Vagina (tissue), 2 donors: ENCODE measurements around the gene EMSY. TPM values are rescaled to one million over a fixed set of nuclear protein-coding genes. Genes with fewer than 3 reads are reported as not detected.

Experiments
- DNase-seq, 2 donors: peaks; one replicate each; pipeline ENCODE4 v3.0.0-alpha.2; 2017; ENCODE audit errors: extremely low spot score in 2 of 2
- H3K27ac ChIP-seq: fragments of 200-600 bp; sonication (generic); one replicate; pipeline ENCODE4 v1.5.1; 2019
- H3K27me3 ChIP-seq: fragments of 200-600 bp; sonication (generic); one replicate; pipeline ENCODE4 v1.5.1; 2019
- H3K36me3 ChIP-seq, 2 donors: fragments of 200-600 bp; sonication (generic); one replicate each; pipeline ENCODE4 v1.5.1; 2017 to 2019
- H3K4me1 ChIP-seq: fragments of 200-600 bp; sonication (generic); one replicate; pipeline ENCODE4 v1.5.1; 2019
- H3K4me3 ChIP-seq, 2 donors: fragments of 200-600 bp; sonication (generic); 1 replicate in 1 of 2; 2 replicates in 1 of 2; pipeline ENCODE4 v1.5.1; 2016 to 2019
- H3K9me3 ChIP-seq: fragments of 200-600 bp; sonication (generic); one replicate; pipeline ENCODE4 v1.5.1; 2019
- POLR2A ChIP-seq, 2 donors: fragments of 450-650 bp; IDR thresholded peaks; one replicate each; pipeline ENCODE4 v1.6.1; 2017; ENCODE audit warnings: antibody characterized with exemption in 2 of 2, mild to moderate bottlenecking in 2 of 2, moderate library complexity in 2 of 2
- POLR2AphosphoS5 ChIP-seq, 2 donors: sonication (generic); formaldehyde crosslinking; IDR thresholded peaks; one replicate each; pipeline ENCODE4 v1.9.0; 2017; ENCODE audit warnings: antibody characterized with exemption in 2 of 2, mild to moderate bottlenecking in 2 of 2, low read depth in 1 of 2; ENCODE audit not compliant: insufficient read depth in 1 of 2
- intact Hi-C: fragments of 100-400 bp; cut with DNase I; formaldehyde crosslinking; loops from one replicate; pipeline ENCODE4 v1.15.1; 2023
- total RNA-seq: library from RNA; depleted of rRNA; stranded (reverse); fragments of >200 nt; gene quantifications from one replicate; pipeline ENCODE4 v1.2.3, GENCODE V29; 2016
- TF ChIP-seq, protein P1 (sequence below), 3 experiments: fragments of 450-650 bp in 2 of 3; fragments of 200-600 bp in 1 of 3; sonication (generic) in 1 of 3; IDR thresholded peaks; one replicate each; pipeline ENCODE4 v1.5.1; 2017 to 2019; ENCODE audit warnings: antibody characterized with exemption in 3 of 3, mild to moderate bottlenecking in 2 of 3, moderate library complexity in 2 of 3

Gene EMSY
- total RNA-seq, 1 donor from 2014 or later = 31.2 TPM

DNA sequence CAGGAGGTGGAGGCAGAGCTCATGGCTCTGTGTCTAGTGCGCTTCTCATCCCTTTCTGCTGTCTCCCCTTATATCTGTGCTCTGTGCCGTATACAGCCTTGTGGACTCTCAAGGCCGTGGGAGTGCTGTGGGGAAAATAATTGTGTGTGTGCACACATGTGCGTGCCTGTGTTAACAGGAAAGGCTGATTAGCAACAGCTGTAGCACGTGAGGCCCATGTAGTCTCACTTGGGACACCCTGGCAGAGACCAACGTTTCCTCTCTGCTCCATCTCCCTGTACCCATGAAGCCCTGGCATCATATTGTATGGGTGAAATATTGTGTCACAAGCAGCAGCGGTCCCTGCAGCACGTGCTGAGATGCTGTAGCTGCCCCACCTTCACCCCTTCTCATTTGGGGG, 116.4 kb downstream of the EMSY start:
- Histone ChIP-seq H3K27ac (no peak overlapping the region), H3K27me3 (no peaks in the 10 kb centered on the region), H3K36me3 (no peaks in the 10 kb centered on the region), H3K4me1 (no peaks in the 10 kb centered on the region), H3K9me3 (no peaks in the 10 kb centered on the region), H3K4me3 (no peak overlapping the region)
- no peak for TF ChIP-seq POLR2AphosphoS5 (IDR thresholded peaks at IDR 0.05; ENCODE audit: insufficient read depth in 1 of 2, low read depth in 1 of 2)
- TF ChIP-seq, protein P1, sequence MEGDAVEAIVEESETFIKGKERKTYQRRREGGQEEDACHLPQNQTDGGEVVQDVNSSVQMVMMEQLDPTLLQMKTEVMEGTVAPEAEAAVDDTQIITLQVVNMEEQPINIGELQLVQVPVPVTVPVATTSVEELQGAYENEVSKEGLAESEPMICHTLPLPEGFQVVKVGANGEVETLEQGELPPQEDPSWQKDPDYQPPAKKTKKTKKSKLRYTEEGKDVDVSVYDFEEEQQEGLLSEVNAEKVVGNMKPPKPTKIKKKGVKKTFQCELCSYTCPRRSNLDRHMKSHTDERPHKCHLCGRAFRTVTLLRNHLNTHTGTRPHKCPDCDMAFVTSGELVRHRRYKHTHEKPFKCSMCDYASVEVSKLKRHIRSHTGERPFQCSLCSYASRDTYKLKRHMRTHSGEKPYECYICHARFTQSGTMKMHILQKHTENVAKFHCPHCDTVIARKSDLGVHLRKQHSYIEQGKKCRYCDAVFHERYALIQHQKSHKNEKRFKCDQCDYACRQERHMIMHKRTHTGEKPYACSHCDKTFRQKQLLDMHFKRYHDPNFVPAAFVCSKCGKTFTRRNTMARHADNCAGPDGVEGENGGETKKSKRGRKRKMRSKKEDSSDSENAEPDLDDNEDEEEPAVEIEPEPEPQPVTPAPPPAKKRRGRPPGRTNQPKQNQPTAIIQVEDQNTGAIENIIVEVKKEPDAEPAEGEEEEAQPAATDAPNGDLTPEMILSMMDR (IDR thresholded peaks at IDR 0.05) = no peak
- TF ChIP-seq POLR2A (IDR thresholded peaks at IDR 0.05) = no peak
- intact Hi-C loops = no loop called here
- no peak for DNase-seq

DNA sequence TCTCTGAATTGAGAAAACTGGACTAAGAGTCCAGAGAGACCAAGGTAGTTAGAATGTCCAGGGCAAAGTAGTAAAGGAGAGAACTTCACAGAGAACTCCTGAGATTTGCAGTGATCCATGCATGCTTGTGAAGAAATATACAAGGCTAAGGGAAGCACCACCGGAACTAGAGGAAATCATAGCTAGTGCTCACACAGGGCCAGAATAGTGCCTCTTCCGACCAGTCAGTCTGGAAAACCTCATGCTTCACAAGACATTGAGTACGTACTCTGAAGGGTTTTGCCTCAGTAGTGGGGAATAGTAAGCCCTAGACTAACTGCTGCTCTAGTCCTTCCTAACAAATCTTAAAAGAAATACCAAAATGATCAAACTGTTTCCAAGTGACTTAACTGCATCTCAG, 117.7 kb downstream of the EMSY start:
- Histone ChIP-seq H3K9me3 (no peaks in the 10 kb centered on the region), H3K4me3 (no peak overlapping the region), H3K27ac (no peak overlapping the region), H3K36me3 (no peaks in the 10 kb centered on the region), H3K27me3 (no peaks in the 10 kb centered on the region), H3K4me1 (no peaks in the 10 kb centered on the region)
- intact Hi-C loops = no loop called here
- no peak for DNase-seq
- TF ChIP-seq POLR2A (IDR thresholded peaks at IDR 0.05) (no peak), POLR2AphosphoS5 (IDR thresholded peaks at IDR 0.05; ENCODE audit: insufficient read depth in 1 of 2, low read depth in 1 of 2) (no peak)
- TF ChIP-seq, protein P1 (IDR thresholded peaks at IDR 0.05) = no peak

DNA sequence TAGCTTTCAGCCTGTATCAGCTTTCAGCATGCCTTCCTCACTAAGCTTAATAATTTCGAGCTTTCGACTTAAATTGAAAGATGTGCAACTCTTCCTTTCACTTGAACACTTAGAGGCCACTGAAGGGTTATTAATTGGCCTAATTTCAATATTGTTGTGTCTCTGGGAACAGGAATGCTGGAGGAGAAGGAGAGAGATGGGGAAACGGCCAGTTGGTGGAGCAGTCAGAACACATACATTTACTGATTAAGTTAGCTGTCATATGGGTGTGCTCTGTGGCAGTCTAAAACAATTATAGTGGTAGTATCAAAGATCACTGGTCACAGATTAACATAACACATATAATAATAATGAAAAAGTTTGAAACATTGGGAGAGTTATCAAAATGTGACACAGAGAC, 119.5 kb downstream of the EMSY start:
- Histone ChIP-seq H3K4me3 (no peak overlapping the region), H3K27ac (no peak overlapping the region), H3K9me3 (no peaks in the 10 kb centered on the region), H3K36me3 (no peaks in the 10 kb centered on the region), H3K4me1 (no peaks in the 10 kb centered on the region), H3K27me3 (no peaks in the 10 kb centered on the region)
- TF ChIP-seq POLR2A (IDR thresholded peaks at IDR 0.05) = no peak
- TF ChIP-seq, protein P1 (IDR thresholded peaks at IDR 0.05) = no peak
- TF ChIP-seq POLR2AphosphoS5 (IDR thresholded peaks at IDR 0.05; ENCODE audit: insufficient read depth in 1 of 2, low read depth in 1 of 2) = no peak
- intact Hi-C loops = no loop called here
- DNase-seq = no peak

DNA sequence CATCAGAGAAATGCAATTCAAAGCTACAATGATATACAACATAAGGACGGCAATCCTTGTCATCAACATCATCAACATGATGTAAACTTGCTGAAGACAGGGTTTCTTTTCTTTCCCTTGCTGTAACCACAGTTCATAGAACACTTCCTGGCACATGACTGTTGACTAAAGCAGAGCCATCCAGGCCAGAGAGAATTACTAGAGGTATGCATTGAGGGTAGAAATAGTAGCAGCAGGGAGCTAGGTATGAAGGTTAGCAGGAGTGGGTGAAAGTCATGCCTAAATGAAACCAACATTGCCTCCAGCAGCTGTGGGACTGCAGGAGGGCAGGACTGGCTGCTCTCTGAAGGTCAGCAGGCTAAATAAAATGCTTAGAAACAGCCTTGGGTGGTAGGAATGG, 122.0 kb downstream of the EMSY start:
- intact Hi-C loops = no loop called here
- no peak for TF ChIP-seq POLR2A (IDR thresholded peaks at IDR 0.05)
- TF ChIP-seq POLR2AphosphoS5 (IDR thresholded peaks at IDR 0.05; ENCODE audit: insufficient read depth in 1 of 2, low read depth in 1 of 2) = no peak
- TF ChIP-seq, protein P1 (IDR thresholded peaks at IDR 0.05) = no peak

DNA sequence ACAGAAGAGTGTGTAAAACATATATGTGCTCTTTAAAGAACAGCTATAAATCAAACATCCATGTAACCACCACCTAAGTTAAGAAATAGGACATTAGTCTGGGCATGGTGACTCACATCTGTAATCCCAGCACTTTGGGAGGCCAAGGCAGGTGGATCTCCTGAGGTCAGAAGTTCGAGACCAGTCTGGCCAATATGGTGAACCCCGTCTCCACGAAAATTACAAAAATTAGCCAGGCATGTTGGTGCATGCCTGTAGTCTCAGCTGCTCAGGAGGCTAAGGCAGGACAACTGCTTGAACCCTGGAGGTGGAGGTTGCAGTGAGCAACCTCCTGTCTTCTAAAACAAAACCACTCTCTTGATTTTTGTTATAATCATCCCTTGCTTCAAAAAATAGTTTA, 122.4 kb downstream of the EMSY start:
- TF ChIP-seq POLR2AphosphoS5 (IDR thresholded peaks at IDR 0.05; ENCODE audit: insufficient read depth in 1 of 2, low read depth in 1 of 2) = no peak
- TF ChIP-seq POLR2A (IDR thresholded peaks at IDR 0.05) = no peak
- TF ChIP-seq, protein P1 (IDR thresholded peaks at IDR 0.05) = no peak
- H3K27ac ChIP-seq = no peak overlapping the region
- H3K27me3 ChIP-seq = no peaks in the 10 kb centered on the region
- H3K4me1 ChIP-seq = no peaks in the 10 kb centered on the region
- no peak for DNase-seq
- no peaks in the 10 kb centered on the region for H3K36me3 ChIP-seq
- H3K4me3 ChIP-seq = no peak overlapping the region
- intact Hi-C loops = no loop called here
- H3K9me3 ChIP-seq = no peaks in the 10 kb centered on the region

More for the DNA sequence above, 122.0 kb downstream of the EMSY start:
- no peak for DNase-seq
- H3K4me1 ChIP-seq = no peaks in the 10 kb centered on the region
- no peaks in the 10 kb centered on the region for H3K9me3 ChIP-seq
- H3K27me3 ChIP-seq = no peaks in the 10 kb centered on the region
- no peak overlapping the region for H3K27ac ChIP-seq
- no peak overlapping the region for H3K4me3 ChIP-seq
- no peaks in the 10 kb centered on the region for H3K36me3 ChIP-seq
